Fibroblast of pulmonary artery (primary cell): ENCODE results near the gene PMEL.
"Not testable (repeated sequence)": the region's sequence is repeated elsewhere in the genome, so short reads cannot be mapped to it uniquely, and the experiment has no call there.

Source experiments
- DNase-seq: peaks from one replicate; pipeline ENCODE4 v3.0.0-alpha.2; 2010; ENCODE audit warnings: low read depth
- H3K4me3 ChIP-seq: replicated peaks from 2 replicates; pipeline ENCODE4 v1.5.1; 2011; ENCODE audit warnings: low read depth, mild to moderate bottlenecking, control low read depth, low read length, moderate library complexity
- CTCF ChIP-seq: IDR thresholded peaks from 2 replicates; pipeline ENCODE4 v1.5.1; 2011; ENCODE audit warnings: mild to moderate bottlenecking, control low read depth, low read length, inconsistent platforms; ENCODE audit errors: missing control alignments

The PMEL gene

DNA sequence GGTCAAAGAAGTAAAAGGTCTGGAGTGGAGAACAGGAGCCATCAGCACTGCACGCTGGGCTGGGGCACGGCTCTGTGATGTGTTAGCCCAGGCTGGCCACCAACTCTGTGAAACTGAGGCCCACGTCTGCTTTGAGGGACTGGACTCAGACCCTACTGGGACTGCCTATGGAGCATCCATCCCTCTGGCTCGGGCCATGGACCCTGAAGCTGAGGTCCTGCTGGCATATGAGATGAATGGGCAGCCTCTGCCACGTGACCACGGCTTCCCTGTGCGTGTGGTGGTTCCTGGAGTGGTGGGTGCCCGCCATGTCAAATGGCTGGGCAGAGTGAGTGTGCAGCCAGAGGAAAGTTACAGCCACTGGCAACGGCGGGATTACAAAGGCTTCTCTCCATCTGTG, 38.4 kb upstream of the PMEL start:
- no peak for DNase-seq
- H3K4me3 ChIP-seq, result no peak overlapping the region
- TF ChIP-seq CTCF, result no peak

DNA sequence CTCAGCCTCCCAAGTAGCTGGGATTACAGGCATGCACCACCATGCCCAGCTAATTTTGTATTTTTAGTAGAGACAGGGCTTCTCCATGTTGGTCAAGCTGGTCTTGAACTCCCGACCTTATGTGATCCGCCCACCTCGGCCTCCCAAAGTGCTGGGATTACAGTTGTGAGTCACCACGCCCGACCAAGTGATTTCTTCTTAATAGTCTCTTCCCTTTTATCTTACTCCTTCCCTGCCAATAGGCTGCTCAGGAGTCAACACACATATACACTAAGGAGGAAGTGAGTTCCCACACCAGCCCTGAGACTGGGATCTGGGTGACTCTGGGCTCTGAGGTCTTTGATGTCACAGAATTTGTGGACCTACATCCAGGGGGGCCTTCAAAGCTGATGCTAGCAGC, 37.5 kb upstream of the PMEL start:
- DNase-seq, H3K4me3 ChIP-seq: not testable (repeated sequence)

- DNase-seq, result no peak
- no peak for TF ChIP-seq CTCF
- no peak overlapping the region for H3K4me3 ChIP-seq
Observed at GRCh38 chr12:56001487-56002100, 35.8 kb upstream of the PMEL start.

GRCh38 chr12:55999999-56000540, 34.2 kb upstream of the PMEL start:
- not testable (repeated sequence) for DNase-seq, H3K4me3 ChIP-seq

GRCh38 chr12:55999522-55999921, 33.7 kb upstream of the PMEL start:
- DNase-seq, H3K4me3 ChIP-seq: not testable (repeated sequence)

DNA sequence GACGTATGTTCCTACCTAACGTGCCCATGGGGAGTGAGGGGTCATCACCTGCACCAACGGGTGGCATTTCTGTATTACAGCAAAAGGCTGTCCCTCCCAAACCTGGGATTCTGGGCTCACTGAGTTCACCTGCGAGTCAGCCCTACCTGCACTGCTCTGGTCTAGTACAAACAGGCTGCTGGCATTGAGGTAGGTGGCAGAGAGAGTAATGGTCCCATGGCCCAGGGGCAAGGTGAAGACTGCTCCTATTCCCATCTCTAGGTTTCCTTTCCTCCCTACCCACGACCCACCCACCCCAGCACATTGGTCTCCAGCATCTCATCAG, 31.7 kb upstream of the PMEL start:
- DNase-seq, result no peak
- H3K4me3 ChIP-seq, result peak overlapping the region; percentile 90
- no peak for TF ChIP-seq CTCF

DNA sequence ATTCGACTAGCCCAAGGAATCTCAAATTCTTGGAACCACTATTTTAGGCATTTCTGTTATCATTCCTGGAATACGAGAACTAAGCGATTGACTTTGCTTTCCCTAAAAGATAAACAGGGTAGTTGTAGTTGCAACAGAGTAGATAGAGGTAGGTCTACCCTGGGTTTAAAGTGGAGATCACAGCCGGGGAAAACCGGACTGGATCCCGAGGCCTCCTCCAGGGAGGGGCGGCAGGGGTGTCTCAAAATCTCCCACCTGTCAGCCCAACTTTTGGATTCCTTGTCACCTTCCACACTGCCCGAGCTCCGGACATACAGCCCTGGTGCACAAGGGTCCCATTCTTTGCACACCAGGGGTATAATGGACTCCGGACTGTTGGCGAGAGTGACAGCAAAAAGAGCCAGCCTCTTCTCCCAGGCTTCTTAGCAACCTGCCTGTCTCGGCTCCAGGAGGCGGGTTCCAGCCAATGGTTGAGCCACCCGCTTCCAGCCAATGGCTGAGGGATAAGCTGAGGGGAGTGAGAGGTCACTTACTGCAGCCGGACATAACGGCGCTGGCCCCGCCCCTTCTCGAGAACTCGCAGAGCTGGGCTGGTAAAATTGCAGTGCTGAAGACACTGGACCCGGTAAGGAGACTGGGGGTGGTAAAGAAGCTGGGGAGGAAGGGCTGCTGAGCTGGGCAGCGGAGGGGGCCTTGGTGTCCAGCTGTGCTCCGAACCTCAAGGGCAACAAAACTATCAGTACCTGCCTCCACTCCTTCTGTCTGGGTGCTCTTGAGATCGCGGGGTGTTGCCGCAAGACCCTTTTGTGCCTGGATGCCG, 31.1 kb upstream of the PMEL start, which contains the start of gene SUOX:
Gene SUOX (plus strand): TSS at position 562 of the 820 bp plus-strand sequence. CDS start 4,946 bp downstream, outside the sequence.
- peak; percentile 98 for DNase-seq
- no peak for TF ChIP-seq CTCF
- peak within 1 kb of the TSS; percentile 90 for H3K4me3 ChIP-seq

DNA sequence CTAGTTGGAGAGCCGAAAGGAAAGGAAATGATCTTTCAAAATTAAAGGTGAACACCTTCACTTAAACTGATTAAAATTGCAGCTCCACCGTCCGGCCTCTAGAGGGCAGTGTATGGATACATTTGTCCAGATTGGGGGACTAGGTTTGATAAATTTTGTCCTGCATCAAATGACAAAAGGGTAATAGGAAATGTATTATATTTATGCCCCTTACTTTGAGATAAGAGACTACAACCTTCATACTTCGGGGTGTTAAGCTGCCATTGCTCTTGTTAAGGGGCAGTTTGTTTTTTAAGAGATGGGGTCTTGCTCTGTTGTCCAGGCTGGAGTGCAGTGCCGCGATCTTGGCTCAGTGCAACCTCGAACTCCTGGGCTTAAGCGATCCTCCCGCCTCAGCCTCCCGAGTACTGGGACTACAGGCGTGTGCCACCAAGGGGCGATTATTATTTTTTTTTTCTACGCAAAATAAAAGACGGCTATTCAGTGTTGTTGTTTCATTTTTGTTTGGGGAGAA, 30.4 kb upstream of the PMEL start:
- peak; percentile 79 for DNase-seq
- H3K4me3 ChIP-seq, result peak overlapping the region; percentile 90
- peak; percentile 80 for TF ChIP-seq CTCF
